Measurements from ENCODE around the gene EZR. TPM values are rescaled to one million over a fixed set of nuclear protein-coding genes. Genes with fewer than 3 reads are reported as not detected.

The EZR gene
- total RNA-seq, 1 experiment from 2014 or later: 375 TPM

DNA sequence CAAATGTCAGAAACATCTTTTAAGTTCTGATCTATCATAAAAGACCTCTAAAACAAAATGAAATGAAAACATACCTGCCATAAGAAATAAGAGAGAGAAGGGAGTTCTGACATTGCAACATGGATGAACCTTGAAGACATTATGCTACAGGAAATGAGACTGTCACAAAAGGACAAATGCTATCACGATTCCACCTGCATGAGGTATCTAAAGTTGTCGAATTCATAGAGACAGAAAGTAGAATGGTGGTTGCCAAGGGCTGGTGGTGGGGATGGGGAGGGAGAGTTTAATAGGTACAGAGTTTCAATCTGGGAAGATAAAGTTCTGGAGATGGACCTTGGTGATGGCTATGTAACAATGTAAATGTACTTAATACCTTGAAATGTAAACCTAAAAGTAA is 3.3 kb downstream of the EZR start:
- H2BK120ac ChIP-seq (ENCODE audit: low read depth, low read length, poor library complexity, severe bottlenecking): no peak overlapping the region
- H3K27ac Mint-ChIP-seq: peak overlapping the region in 1 of 3 experiments; percentile 25; a peak in 4 of 7 replicates
- no peak overlapping the region for H2AFZ ChIP-seq (ENCODE audit: low read length)
- peak overlapping the region; percentile 37 for H3K9ac ChIP-seq (ENCODE audit: extremely low read depth, insufficient read length, low read length)
- H3K23me2 ChIP-seq (ENCODE audit: insufficient read length, low read depth, low read length, poor library complexity, severe bottlenecking): peaks cover 7% of the 10 kb centered on the region
- H3K14ac ChIP-seq (ENCODE audit: insufficient read depth, low read length): no peak overlapping the region
- H2AK5ac ChIP-seq (ENCODE audit: insufficient read length, low read length): no peak overlapping the region
- H3K9me3 ChIP-seq (ENCODE audit: control insufficient read depth, low read depth, low read length): no peaks in the 10 kb centered on the region
- H3K27me3 ChIP-seq (ENCODE audit: insufficient read depth, low read length): no peaks in the 10 kb centered on the region; the same call in 1 of the 2 replicates
- no peak overlapping the region for H2BK12ac ChIP-seq (ENCODE audit: insufficient read length, low read depth, low read length)
- H4K5ac ChIP-seq (ENCODE audit: insufficient read length, low read depth, low read length): no peak overlapping the region
- no peak for DNase-seq
- no peak overlapping the region for H2BK5ac ChIP-seq (ENCODE audit: insufficient read length, low read length)
- TF ChIP-seq, protein P1, sequence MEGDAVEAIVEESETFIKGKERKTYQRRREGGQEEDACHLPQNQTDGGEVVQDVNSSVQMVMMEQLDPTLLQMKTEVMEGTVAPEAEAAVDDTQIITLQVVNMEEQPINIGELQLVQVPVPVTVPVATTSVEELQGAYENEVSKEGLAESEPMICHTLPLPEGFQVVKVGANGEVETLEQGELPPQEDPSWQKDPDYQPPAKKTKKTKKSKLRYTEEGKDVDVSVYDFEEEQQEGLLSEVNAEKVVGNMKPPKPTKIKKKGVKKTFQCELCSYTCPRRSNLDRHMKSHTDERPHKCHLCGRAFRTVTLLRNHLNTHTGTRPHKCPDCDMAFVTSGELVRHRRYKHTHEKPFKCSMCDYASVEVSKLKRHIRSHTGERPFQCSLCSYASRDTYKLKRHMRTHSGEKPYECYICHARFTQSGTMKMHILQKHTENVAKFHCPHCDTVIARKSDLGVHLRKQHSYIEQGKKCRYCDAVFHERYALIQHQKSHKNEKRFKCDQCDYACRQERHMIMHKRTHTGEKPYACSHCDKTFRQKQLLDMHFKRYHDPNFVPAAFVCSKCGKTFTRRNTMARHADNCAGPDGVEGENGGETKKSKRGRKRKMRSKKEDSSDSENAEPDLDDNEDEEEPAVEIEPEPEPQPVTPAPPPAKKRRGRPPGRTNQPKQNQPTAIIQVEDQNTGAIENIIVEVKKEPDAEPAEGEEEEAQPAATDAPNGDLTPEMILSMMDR (conservative IDR thresholded peaks at IDR 0.05): no peak
- peaks cover 15% of the 10 kb centered on the region for H3K4me1 ChIP-seq (ENCODE audit: insufficient read depth, low read length)
- H3K27me3 Mint-ChIP-seq (ENCODE audit: low read depth): peaks cover 6% of the 10 kb centered on the region
- peak overlapping the region; percentile 99 for H3K4me3 Mint-ChIP-seq
- no peak overlapping the region for H4K91ac ChIP-seq (ENCODE audit: insufficient read length, low read depth, low read length)
- H2BK15ac ChIP-seq (ENCODE audit: low read depth, low read length): no peak overlapping the region
- H4K20me1 ChIP-seq (ENCODE audit: control insufficient read depth, insufficient read depth, insufficient read length): no peaks in the 10 kb centered on the region
- H3K18ac ChIP-seq (ENCODE audit: insufficient read length, low read depth, low read length): no peak overlapping the region
- no peak overlapping the region for H3K27ac ChIP-seq (ENCODE audit: insufficient read length, low read depth, low read length)
- H3K79me1 ChIP-seq (ENCODE audit: insufficient read depth, low read depth, low read length, poor library complexity, severe bottlenecking): peaks cover 4% of the 10 kb centered on the region
- H3K4me2 ChIP-seq (ENCODE audit: insufficient read depth, insufficient read length, low read length): peak overlapping the region; percentile 92
- H3K79me2 ChIP-seq (ENCODE audit: insufficient read depth, low read length): peaks cover 64% of the 10 kb centered on the region
- no peak overlapping the region for H3K23ac ChIP-seq (ENCODE audit: insufficient read length, low read depth, low read length)
- H4K8ac ChIP-seq (replicated peaks; ENCODE audit: insufficient read length, low read depth, low read length): no peak overlapping the region
- H3K9me3 Mint-ChIP-seq: peaks cover 9 to 10% of the 10 kb centered on the region in 2 experiments; a peak in 4 of 5 replicates
- H2BK20ac ChIP-seq (ENCODE audit: low read depth, low read length, poor library complexity, severe bottlenecking): no peak overlapping the region
- peaks cover 41 to 69% (median 67%) of the 10 kb centered on the region in 3 experiments for H3K36me3 Mint-ChIP-seq (ENCODE audit: insufficient read depth in 1 of 3, low read depth in 3 of 3)
- WGBS (ENCODE audit: extremely low coverage, insufficient read length, low lambda C conversion rate): no CpG with 5 or more reads among the region's 2 CpGs
- H3K4me1 Mint-ChIP-seq: peaks cover 57 to 58% of the 10 kb centered on the region in 2 experiments
- no peak overlapping the region for H3T11ph ChIP-seq (ENCODE audit: low read length)
- no peak overlapping the region for H3K4ac ChIP-seq (ENCODE audit: low read depth, low read length)
- H3K56ac ChIP-seq (ENCODE audit: insufficient read length, low read depth, low read length): no peak overlapping the region
